Thyroid gland (tissue), 4 donors: ENCODE results near the gene THAP11.

Source experiments
- CTCF ChIP-seq, 6 experiments: fragments of 200-600 bp in 3 of 6; fragments of 450-650 bp in 3 of 6; sonication (generic) in 3 of 6; IDR thresholded peaks; one replicate each; pipeline ENCODE4 v1.5.1; 2016 to 2019; ENCODE audit warnings: antibody characterized with exemption in 6 of 6, mild to moderate bottlenecking in 2 of 6, inconsistent platforms in 1 of 6, moderate library complexity in 1 of 6
- POLR2A ChIP-seq, 2 donors: fragments of 450-650 bp; IDR thresholded peaks; one replicate each; pipeline ENCODE4 v1.6.1; 2017; ENCODE audit warnings: antibody characterized with exemption in 2 of 2, mild to moderate bottlenecking in 2 of 2, moderate library complexity in 1 of 2

- TF ChIP-seq POLR2A (IDR thresholded peaks at IDR 0.05) = no peak
- no peak for TF ChIP-seq CTCF (IDR thresholded peaks at IDR 0.05)
Observed at GRCh38 chr16:67886387-67886786, 44.3 kb downstream of the THAP11 start.
